ENCODE results near the gene ODF2.

Gene ODF2

DNA sequence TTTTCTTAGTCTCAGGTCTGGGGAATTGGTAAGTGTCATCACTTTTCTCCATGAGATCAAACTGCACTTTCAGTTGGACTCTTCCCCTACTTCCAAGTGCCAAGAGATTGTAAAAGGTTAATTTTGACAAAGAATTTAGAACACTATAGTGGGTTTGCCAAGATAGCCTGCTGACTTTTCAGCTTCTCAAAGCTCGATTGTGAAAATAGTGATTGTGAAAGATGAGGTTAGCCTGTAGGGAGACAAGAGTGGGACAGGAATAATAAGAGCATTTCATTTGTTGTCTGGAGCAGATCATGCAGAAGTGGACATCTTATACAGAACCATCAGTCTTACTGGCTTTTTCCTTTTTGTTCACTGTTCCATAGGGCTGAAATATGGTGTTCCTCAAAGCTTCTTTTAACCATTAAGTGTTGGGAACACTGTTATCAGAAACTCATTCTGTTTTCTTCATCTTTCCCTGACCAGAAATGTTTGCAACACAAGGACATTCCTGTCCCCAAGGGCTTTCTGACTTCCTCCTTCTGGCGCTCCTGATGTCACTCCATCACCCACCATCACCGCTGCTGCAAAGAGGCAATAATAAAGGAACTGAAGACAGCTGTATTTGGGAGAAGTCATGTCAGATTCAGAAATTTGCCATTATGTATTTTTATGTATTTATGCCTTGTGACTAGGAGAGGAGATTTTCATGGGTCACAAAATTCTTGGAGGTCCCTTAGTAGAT, 85.0 kb downstream of the ODF2 start:
- H3K36me3 Mint-ChIP-seq (ENCODE audit: low read depth) = peaks cover 29% of the 10 kb centered on the region
- no peaks in the 10 kb centered on the region for H3K4me1 Mint-ChIP-seq
- H3K27me3 Mint-ChIP-seq (ENCODE audit: low read depth, poor library complexity) = peaks cover 4% of the 10 kb centered on the region
- DNase-seq = no peak
- H3K9me3 Mint-ChIP-seq = no peaks in the 10 kb centered on the region
- no peak overlapping the region for H3K4me3 Mint-ChIP-seq
- H3K27ac Mint-ChIP-seq = peak overlapping the region; percentile 6
- TF ChIP-seq, protein P1, sequence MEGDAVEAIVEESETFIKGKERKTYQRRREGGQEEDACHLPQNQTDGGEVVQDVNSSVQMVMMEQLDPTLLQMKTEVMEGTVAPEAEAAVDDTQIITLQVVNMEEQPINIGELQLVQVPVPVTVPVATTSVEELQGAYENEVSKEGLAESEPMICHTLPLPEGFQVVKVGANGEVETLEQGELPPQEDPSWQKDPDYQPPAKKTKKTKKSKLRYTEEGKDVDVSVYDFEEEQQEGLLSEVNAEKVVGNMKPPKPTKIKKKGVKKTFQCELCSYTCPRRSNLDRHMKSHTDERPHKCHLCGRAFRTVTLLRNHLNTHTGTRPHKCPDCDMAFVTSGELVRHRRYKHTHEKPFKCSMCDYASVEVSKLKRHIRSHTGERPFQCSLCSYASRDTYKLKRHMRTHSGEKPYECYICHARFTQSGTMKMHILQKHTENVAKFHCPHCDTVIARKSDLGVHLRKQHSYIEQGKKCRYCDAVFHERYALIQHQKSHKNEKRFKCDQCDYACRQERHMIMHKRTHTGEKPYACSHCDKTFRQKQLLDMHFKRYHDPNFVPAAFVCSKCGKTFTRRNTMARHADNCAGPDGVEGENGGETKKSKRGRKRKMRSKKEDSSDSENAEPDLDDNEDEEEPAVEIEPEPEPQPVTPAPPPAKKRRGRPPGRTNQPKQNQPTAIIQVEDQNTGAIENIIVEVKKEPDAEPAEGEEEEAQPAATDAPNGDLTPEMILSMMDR (IDR thresholded peaks at IDR 0.05) = no peak

DNA sequence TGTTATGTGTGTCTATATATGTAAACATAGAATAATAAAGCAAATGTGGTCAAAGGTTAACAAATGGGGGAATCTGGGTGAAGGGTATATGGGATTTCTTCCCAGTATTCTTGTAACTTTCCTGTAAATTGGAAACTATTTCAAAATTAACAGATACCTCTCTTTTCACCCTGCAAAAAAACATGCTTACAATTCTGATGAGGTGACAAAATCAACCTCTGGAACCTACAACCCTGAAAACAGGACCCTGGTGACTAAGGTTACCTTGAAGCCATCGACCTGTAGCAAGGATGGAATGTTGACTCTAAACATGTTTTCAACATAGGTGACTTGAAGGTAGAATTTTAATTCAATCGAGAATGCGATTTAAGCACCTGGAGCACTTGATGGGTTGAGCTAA, 90.7 kb downstream of the ODF2 start:
- Mint-ChIP-seq H3K27me3 (ENCODE audit: low read depth, poor library complexity) (peaks cover 4% of the 10 kb centered on the region), H3K36me3 (ENCODE audit: low read depth) (peaks cover 9% of the 10 kb centered on the region), H3K27ac (no peak overlapping the region), H3K4me3 (no peak overlapping the region), H3K4me1 (peaks cover 31% of the 10 kb centered on the region), H3K9me3 (no peaks in the 10 kb centered on the region)
- TF ChIP-seq, protein P1 (IDR thresholded peaks at IDR 0.05) = no peak
- no peak for DNase-seq

DNA sequence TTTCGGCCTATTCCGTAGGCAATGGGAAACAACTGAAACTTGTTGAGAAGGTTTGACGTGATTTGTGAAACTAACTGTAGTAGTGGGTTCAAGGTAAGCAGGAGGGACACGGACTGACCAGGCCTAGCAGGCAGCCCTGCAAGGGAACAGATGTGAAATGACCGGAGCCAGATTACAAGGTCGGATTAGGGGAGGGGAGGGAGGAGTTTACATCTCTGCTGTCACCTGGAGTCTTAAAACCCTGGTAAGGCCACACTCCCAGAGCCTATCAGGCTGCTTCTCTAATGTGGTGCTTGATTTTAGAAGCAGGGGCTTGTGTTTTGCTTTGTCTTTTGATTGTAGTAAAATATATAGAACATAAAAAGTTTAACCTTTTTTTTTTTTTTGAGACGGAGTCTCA, 93.1 kb downstream of the ODF2 start:
- peak overlapping the region; percentile 33 for H3K4me3 Mint-ChIP-seq
- no peak overlapping the region for H3K27ac Mint-ChIP-seq
- TF ChIP-seq, protein P1 (IDR thresholded peaks at IDR 0.05) = no peak
- no peaks in the 10 kb centered on the region for H3K36me3 Mint-ChIP-seq (ENCODE audit: low read depth)
- DNase-seq = no peak
- peaks cover 37% of the 10 kb centered on the region for H3K4me1 Mint-ChIP-seq
- H3K27me3 Mint-ChIP-seq (ENCODE audit: low read depth, poor library complexity) = peaks cover 4% of the 10 kb centered on the region
- H3K9me3 Mint-ChIP-seq = no peaks in the 10 kb centered on the region

DNA sequence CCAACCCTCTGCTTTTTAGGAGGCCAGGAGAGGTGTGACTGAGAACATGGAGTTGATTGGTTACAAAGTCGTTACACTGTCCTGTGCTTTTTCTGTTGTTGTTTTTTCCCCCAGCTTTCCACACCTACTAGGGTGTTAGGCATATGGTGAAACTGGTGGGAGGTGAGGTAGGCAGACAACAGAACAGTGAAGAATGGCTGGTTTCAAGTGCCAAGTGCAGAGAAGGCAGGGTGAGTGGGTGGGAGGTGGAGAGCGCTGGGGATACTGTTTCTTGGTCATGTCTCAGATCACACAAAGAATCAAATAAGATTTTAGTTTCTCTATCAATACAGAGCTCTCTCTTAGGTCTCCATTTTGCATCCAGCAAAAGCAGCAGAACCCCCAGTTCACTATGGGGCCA, 94.4 kb downstream of the ODF2 start:
- Mint-ChIP-seq H3K4me3 (peak overlapping the region; percentile 91), H3K9me3 (no peaks in the 10 kb centered on the region), H3K36me3 (ENCODE audit: low read depth) (no peaks in the 10 kb centered on the region), H3K27me3 (ENCODE audit: low read depth, poor library complexity) (no peaks in the 10 kb centered on the region), H3K4me1 (peaks cover 37% of the 10 kb centered on the region), H3K27ac (peak overlapping the region; percentile 39)
- TF ChIP-seq, protein P1 (IDR thresholded peaks at IDR 0.05) = no peak
- DNase-seq = no peak

All from nephron progenitor cell (in vitro differentiated cells).